K562 (cell line): Measurements from ENCODE around the gene PLEKHG3.

Experiments
- ESRRA ChIP-seq: fragments of 450-650 bp; IDR thresholded peaks from 2 replicates; pipeline ENCODE4 v1.6.1; 2014; ENCODE audit warnings: low read depth, mild to moderate bottlenecking, moderate library complexity, borderline replicate concordance
- GABPA ChIP-seq: fragments of 200-800 bp; sonication (Bioruptor generic); conservative IDR thresholded peaks from 2 replicates; pipeline ENCODE4 v1.6.1; 2016; ENCODE audit warnings: low read depth, missing genetic modification characterization, missing compliant biosample characterization
- HNRNPLL ChIP-seq: fragments of 200-400 bp; formaldehyde crosslinking; IDR thresholded peaks from 2 replicates; pipeline ENCODE4 v1.6.1; 2017; ENCODE audit warnings: low read length, low read depth, mild to moderate bottlenecking; ENCODE audit not compliant: poor library complexity, severe bottlenecking
- PHB ChIP-seq: fragments of 250-450 bp; sonication (Bioruptor Pico); IDR thresholded peaks from 2 replicates; pipeline ENCODE4 v1.5.0; 2021

GRCh38 chr14:64658201-64658600 is 46.0 kb upstream of the PLEKHG3 start:
- TF ChIP-seq PHB: no peak
- no peak for TF ChIP-seq GABPA
- TF ChIP-seq ESRRA: no peak
- TF ChIP-seq HNRNPLL: no peak
